Inflammatory macrophage treated with lipopolysaccharide for 4 hours (primary cell): ENCODE results near the gene SLC25A47.
"Not testable (repeated sequence)": the region's sequence is repeated elsewhere in the genome, so short reads cannot be mapped to it uniquely, and the experiment has no call there.

ENCODE experiments used
- DNase-seq: peaks from one replicate; pipeline ENCODE4 v3.0.0-alpha.2; 2020

Gene SLC25A47

GRCh38 chr14:100290607-100291304, 32.4 kb upstream of the SLC25A47 start:
- no peak for DNase-seq

GRCh38 chr14:100291305-100292075, 31.6 kb upstream of the SLC25A47 start:
- no peak for DNase-seq

GRCh38 chr14:100292301-100292775, 30.8 kb upstream of the SLC25A47 start:
- no peak for DNase-seq

DNA sequence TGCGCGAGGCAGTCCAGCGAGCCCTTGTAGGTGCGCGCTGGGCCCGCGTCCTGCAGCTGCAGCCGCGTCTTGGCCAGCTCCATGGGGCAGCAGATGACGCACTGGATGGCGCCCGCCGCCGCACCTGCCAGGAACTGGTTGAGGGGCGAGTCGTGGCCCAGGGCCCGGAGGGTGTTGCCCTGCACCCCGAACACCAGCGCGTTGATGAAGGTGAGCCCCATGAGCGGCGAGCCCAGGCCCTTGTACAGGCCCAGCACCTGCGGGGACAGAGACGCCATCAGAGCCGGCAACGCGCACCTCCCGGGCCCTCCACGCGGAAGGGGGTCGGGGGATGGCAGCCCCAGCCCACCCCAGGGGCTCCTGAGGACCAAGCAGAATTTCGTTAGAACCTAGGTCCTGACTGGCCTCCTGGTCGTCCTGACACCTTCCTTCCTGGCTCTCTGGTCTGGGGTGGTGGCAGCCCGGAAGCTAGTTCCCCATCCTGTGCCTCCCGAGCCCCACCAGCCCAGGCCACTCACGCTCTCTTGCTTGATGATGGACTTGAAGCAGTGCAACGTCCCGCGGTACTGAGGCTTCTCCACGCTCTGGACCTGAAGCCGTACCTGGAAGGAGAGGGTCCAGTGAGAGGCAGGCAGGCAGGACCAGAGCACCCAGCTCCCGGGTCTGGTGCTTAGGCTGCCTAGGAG, 30.2 kb upstream of the SLC25A47 start:
- no peak for DNase-seq

- DNase-seq = no peak
Measured at GRCh38 chr14:100293497-100294212, 29.5 kb upstream of the SLC25A47 start.

GRCh38 chr14:100294213-100294962, 28.8 kb upstream of the SLC25A47 start:
- no peak for DNase-seq

DNA sequence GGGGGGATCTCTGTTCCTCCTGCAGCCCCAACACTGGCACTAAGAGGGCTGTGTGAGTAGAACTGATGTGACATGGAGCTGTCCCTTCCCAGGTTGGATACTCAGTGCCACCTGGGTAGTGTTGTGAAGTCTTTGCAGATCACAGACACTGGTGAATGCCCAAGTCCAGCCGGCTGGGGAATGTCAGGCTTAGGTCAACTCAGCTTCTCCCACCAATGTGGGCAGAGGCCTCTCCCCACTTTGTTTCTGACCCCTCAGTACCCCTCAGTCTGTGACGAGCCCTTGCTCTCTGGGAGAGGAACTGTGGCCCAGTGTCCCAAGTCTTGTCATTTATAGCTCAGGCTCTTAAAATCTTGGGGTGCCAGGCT, 28.2 kb upstream of the SLC25A47 start:
- no peak for DNase-seq

DNA sequence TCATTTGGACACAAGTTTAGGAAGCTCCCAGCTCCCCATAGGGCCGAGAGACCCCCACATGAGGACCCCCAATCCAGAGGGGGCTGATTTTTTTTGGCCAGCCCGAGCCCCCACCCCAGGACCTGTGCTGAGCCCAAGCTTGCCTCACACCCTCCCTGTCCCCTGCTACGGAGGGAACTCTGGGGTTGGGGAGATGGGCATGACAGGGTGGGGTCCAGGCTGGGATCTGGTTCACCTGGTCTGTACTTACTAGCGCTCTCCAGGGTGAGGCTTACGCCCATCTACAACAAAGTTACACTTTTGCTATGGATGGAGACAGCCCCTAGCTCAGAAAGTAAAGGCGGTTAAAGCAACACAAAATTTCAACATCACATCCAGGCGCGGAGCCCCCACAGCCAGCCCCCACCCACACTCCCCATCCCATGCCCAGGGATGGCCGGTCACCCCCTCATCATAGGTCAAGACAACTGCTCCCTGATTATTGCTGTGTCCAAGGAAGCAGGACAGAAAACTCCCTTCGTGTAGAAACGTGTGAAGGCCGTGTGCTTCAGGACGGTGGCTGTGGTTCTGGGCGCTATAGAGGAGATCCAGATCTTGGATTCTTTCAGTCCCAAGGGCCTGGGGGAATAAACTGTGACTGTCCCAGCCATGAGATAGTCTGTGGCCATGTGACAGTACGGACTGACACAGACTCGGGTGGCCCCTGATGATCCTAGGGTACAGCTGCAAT, 27.6 kb upstream of the SLC25A47 start:
- no peak for DNase-seq

DNA sequence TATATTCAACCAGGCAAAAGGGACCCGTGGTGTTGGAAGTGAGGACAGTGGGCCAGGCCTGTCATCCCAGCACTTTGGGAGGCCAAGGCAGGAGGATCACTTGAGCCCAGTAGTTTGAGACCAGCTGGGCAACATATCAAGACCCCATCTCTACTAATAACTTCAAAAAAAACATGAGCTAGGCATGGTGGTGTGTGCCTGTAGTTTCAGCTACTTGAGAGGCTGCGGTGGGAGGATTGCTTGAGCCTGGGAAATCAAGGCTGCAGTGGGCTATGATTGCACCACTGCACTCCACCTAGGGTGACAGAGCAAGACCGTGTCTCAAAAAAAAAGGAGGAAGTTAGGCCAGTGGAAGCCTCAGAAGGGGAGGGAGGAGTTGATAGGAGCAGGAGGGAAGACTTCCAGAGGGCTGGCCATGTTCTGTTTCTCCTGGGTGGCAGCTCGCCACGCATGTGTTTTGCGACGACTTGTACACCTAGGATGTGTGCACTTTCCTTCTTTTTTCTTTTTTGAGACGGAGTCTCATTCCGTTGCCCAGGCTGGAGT, 27.0 kb upstream of the SLC25A47 start:
- DNase-seq = peak; percentile 22

GRCh38 chr14:100296729-100297128, 26.4 kb upstream of the SLC25A47 start:
- DNase-seq = not testable (repeated sequence)

DNA sequence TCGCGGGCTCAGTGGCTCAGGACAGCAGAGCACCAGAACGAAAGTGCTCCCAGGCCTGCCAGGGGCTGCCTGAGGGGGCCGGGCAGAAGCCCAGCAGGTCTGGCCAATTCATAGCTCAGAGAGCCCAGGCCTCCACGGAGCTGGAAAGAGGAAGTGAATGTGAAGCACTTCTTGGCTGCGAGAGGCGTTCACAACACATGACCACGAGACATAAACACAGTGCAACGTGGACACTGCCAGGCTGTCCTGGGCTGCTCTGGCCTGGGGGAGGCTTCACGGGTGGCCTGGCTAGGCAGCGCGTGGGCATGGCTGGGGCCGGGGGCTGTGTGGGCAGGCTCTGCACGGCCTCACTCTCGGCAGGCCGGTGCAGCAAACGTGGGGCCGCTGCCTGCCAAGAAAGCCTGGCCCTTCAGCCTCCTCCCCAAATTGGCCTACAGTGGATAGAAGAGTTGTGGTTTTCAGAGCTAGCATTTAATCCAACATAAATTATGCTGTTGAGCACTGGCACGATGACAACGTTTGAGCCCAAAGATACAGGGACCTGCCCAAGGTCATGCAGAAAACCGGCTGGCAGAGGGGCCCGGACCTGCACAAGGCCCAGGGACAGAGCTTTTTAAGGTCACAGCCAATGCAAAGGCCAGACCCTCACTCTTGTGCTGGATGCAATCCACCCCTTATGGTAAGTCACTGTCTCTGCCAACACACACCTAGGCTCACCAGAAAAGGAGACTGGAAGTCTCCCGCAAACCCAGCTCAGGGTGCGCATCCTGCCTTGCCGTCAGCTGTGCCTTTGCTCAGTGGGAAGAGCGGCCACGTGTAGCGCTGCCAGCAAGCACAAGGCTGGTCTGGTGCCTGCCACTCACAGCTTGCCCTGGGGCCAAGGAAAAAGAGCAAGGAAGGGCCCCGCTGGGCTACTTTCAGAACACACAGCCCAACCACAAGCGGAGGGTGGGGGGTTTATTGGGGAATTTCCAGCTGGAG, 25.5 kb upstream of the SLC25A47 start:
- peak; percentile 88 for DNase-seq

- no peak for DNase-seq
Measured at GRCh38 chr14:100298551-100299237, 24.4 kb upstream of the SLC25A47 start.

GRCh38 chr14:100299238-100299560, 23.9 kb upstream of the SLC25A47 start:
- no peak for DNase-seq

GRCh38 chr14:100302616-100303015, 20.5 kb upstream of the SLC25A47 start:
- no peak for DNase-seq

- DNase-seq = no peak
Measured at GRCh38 chr14:100303179-100303578, 20.0 kb upstream of the SLC25A47 start.

DNA sequence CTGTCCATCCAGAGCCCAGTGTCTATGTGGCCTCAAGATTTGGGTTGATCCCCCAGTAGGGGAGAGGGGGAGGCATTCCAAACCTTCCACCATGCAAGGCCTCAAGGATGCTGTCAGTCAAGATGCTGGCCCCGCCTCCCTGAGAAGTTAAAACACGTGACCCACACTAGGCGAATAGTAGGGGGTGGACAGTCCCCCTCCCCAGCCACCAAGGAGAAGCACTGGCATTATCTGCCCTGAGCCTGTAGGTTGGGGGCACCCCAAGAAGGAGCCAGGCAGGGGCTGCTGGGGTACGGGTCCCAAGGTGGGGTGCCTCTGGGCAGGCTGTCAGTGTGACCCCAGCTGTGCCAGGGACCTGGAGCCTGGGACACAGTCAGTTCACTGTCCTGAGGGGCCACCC, 19.2 kb upstream of the SLC25A47 start:
- no peak for DNase-seq

GRCh38 chr14:100304825-100305323, 18.3 kb upstream of the SLC25A47 start:
- DNase-seq = no peak

GRCh38 chr14:100305324-100306100, 17.6 kb upstream of the SLC25A47 start:
- DNase-seq = peak; percentile 66
